ENCODE data around the gene CSNK1A1.

- TF ChIP-seq RXRA (IDR thresholded peaks at IDR 0.05; ENCODE audit: borderline replicate concordance, low read depth) (no peak), MXI1 (IDR thresholded peaks at IDR 0.05; ENCODE audit: low read depth, low read length) (no peak), RAD21 (IDR thresholded peaks at IDR 0.05; ENCODE audit: low read length) (no peak), YY1 (IDR thresholded peaks at IDR 0.05; ENCODE audit: low read depth) (no peak), MAX (IDR thresholded peaks at IDR 0.05; ENCODE audit: low read depth) (no peak), EP300 (IDR thresholded peaks at IDR 0.05; ENCODE audit: borderline replicate concordance in 1 of 2, low read depth in 1 of 2, low read length in 1 of 2) (no peak), POLR2AphosphoS5 (IDR thresholded peaks at IDR 0.05; ENCODE audit: low read depth, low read length) (no peak), SMC3 (IDR thresholded peaks at IDR 0.05; ENCODE audit: low read depth, low read length) (no peak), FOSL2 (IDR thresholded peaks at IDR 0.05; ENCODE audit: borderline replicate concordance, low read depth) (no peak)
- TF ChIP-seq, protein P1, sequence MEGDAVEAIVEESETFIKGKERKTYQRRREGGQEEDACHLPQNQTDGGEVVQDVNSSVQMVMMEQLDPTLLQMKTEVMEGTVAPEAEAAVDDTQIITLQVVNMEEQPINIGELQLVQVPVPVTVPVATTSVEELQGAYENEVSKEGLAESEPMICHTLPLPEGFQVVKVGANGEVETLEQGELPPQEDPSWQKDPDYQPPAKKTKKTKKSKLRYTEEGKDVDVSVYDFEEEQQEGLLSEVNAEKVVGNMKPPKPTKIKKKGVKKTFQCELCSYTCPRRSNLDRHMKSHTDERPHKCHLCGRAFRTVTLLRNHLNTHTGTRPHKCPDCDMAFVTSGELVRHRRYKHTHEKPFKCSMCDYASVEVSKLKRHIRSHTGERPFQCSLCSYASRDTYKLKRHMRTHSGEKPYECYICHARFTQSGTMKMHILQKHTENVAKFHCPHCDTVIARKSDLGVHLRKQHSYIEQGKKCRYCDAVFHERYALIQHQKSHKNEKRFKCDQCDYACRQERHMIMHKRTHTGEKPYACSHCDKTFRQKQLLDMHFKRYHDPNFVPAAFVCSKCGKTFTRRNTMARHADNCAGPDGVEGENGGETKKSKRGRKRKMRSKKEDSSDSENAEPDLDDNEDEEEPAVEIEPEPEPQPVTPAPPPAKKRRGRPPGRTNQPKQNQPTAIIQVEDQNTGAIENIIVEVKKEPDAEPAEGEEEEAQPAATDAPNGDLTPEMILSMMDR (IDR thresholded peaks at IDR 0.05): no peak
These were observed 79.6 kb downstream of the CSNK1A1 start for GRCh38 chr5:149471406-149472183.

Measured in SK-N-SH (cell line).